Activated T-cell treated with anti-CD3 and anti-CD28 coated beads, Interleukin-2, amount 50 U/mL, for 24 hours (primary cell): ENCODE measurements around the gene MYL10.

Experiments used
- DNase-seq: peaks from one replicate; pipeline ENCODE4 v3.0.0-alpha.2; 2020
- H3K27ac Mint-ChIP-seq: 2 replicates; pipeline ENCODE4 v1.8.0; 2020; ENCODE audit warnings: mild to moderate bottlenecking, mixed read lengths
- H3K27me3 Mint-ChIP-seq: 2 replicates; pipeline ENCODE4 v1.8.0; 2020; ENCODE audit warnings: mixed read lengths
- H3K36me3 Mint-ChIP-seq: 2 replicates; pipeline ENCODE4 v1.8.0; 2020; ENCODE audit warnings: low read depth, mixed read lengths
- H3K4me1 Mint-ChIP-seq: 2 replicates; pipeline ENCODE4 v1.8.0; 2020; ENCODE audit warnings: low read depth, mixed read lengths
- H3K4me3 Mint-ChIP-seq: 2 replicates; pipeline ENCODE4 v1.8.0; 2020; ENCODE audit warnings: mild to moderate bottlenecking, moderate library complexity, mixed read lengths
- H3K9me3 Mint-ChIP-seq: 2 replicates; pipeline ENCODE4 v1.8.0; 2020; ENCODE audit warnings: mixed read lengths

MYL10 gene

GRCh38 chr7:101629171-101629570, at the start of gene MYL10:
TSS of gene MYL10 (minus strand) at chr7:101629296. CDS start at chr7:101629118, 178 bp downstream.
- no peaks in the 10 kb centered on the region for H3K36me3 Mint-ChIP-seq
- DNase-seq = no peak
- no peak within 1 kb of the TSS for H3K27ac Mint-ChIP-seq
- peaks cover 8% of the 10 kb centered on the region for H3K9me3 Mint-ChIP-seq
- H3K4me3 Mint-ChIP-seq = no peak within 1 kb of the TSS
- peaks cover 14% of the 10 kb centered on the region for H3K27me3 Mint-ChIP-seq
- no peaks in the 10 kb centered on the region for H3K4me1 Mint-ChIP-seq

GRCh38 chr7:101678658-101679057, 49.6 kb upstream of the MYL10 start:
- DNase-seq = no peak
- no peaks in the 10 kb centered on the region for H3K9me3 Mint-ChIP-seq
- H3K4me1 Mint-ChIP-seq = no peaks in the 10 kb centered on the region
- no peak overlapping the region for H3K4me3 Mint-ChIP-seq
- H3K27me3 Mint-ChIP-seq = no peaks in the 10 kb centered on the region
- no peaks in the 10 kb centered on the region for H3K36me3 Mint-ChIP-seq
- no peak overlapping the region for H3K27ac Mint-ChIP-seq

GRCh38 chr7:101677797-101678479, 48.8 kb upstream of the MYL10 start:
- no peak for DNase-seq
- Mint-ChIP-seq H3K27me3 (no peaks in the 10 kb centered on the region), H3K4me3 (no peak overlapping the region), H3K27ac (no peak overlapping the region), H3K9me3 (peaks cover 4% of the 10 kb centered on the region), H3K4me1 (no peaks in the 10 kb centered on the region), H3K36me3 (no peaks in the 10 kb centered on the region)

GRCh38 chr7:101677391-101677790, 48.3 kb upstream of the MYL10 start:
- no peaks in the 10 kb centered on the region for H3K27me3 Mint-ChIP-seq
- H3K4me3 Mint-ChIP-seq = no peak overlapping the region
- no peak overlapping the region for H3K27ac Mint-ChIP-seq
- no peaks in the 10 kb centered on the region for H3K36me3 Mint-ChIP-seq
- no peaks in the 10 kb centered on the region for H3K4me1 Mint-ChIP-seq
- DNase-seq = no peak
- peaks cover 4% of the 10 kb centered on the region for H3K9me3 Mint-ChIP-seq

GRCh38 chr7:101676956-101677355, 47.9 kb upstream of the MYL10 start:
- H3K4me1 Mint-ChIP-seq = no peaks in the 10 kb centered on the region
- no peak overlapping the region for H3K4me3 Mint-ChIP-seq
- no peaks in the 10 kb centered on the region for H3K36me3 Mint-ChIP-seq
- DNase-seq = no peak
- H3K27me3 Mint-ChIP-seq = no peaks in the 10 kb centered on the region
- H3K9me3 Mint-ChIP-seq = peaks cover 4% of the 10 kb centered on the region
- H3K27ac Mint-ChIP-seq = no peak overlapping the region

- Mint-ChIP-seq H3K4me1 (no peaks in the 10 kb centered on the region), H3K4me3 (no peak overlapping the region)
These were observed 47.0 kb upstream of the MYL10 start for GRCh38 chr7:101676062-101676598.

GRCh38 chr7:101674439-101674838, 45.3 kb upstream of the MYL10 start:
- Mint-ChIP-seq H3K9me3 (peaks cover 4% of the 10 kb centered on the region), H3K4me3 (no peak overlapping the region), H3K4me1 (no peaks in the 10 kb centered on the region), H3K27ac (no peak overlapping the region), H3K27me3 (no peaks in the 10 kb centered on the region), H3K36me3 (no peaks in the 10 kb centered on the region)
- DNase-seq = no peak

More at GRCh38 chr7:101676062-101676598, 47.0 kb upstream of the MYL10 start:
- no peak for DNase-seq
- Mint-ChIP-seq H3K27me3 (no peaks in the 10 kb centered on the region), H3K27ac (no peak overlapping the region), H3K9me3 (peaks cover 4% of the 10 kb centered on the region), H3K36me3 (no peaks in the 10 kb centered on the region)

- Mint-ChIP-seq H3K9me3 (peaks cover 4% of the 10 kb centered on the region), H3K4me3 (no peak overlapping the region), H3K36me3 (no peaks in the 10 kb centered on the region), H3K27me3 (no peaks in the 10 kb centered on the region), H3K4me1 (no peaks in the 10 kb centered on the region), H3K27ac (no peak overlapping the region)
- no peak for DNase-seq
These were observed 44.9 kb upstream of the MYL10 start for GRCh38 chr7:101673951-101674350.

- no peaks in the 10 kb centered on the region for H3K27me3 Mint-ChIP-seq
These were observed 44.2 kb upstream of the MYL10 start for GRCh38 chr7:101673315-101673714.

GRCh38 chr7:101671371-101672356, 42.6 kb upstream of the MYL10 start:
- no peaks in the 10 kb centered on the region for H3K4me1 Mint-ChIP-seq
- peaks cover 8% of the 10 kb centered on the region for H3K9me3 Mint-ChIP-seq
- H3K27me3 Mint-ChIP-seq = no peaks in the 10 kb centered on the region
- no peaks in the 10 kb centered on the region for H3K36me3 Mint-ChIP-seq
- no peak for DNase-seq
- no peak overlapping the region for H3K27ac Mint-ChIP-seq
- no peak overlapping the region for H3K4me3 Mint-ChIP-seq

More at GRCh38 chr7:101673315-101673714, 44.2 kb upstream of the MYL10 start:
- Mint-ChIP-seq H3K4me3 (no peak overlapping the region), H3K36me3 (no peaks in the 10 kb centered on the region), H3K27ac (no peak overlapping the region), H3K4me1 (no peaks in the 10 kb centered on the region), H3K9me3 (peaks cover 8% of the 10 kb centered on the region)
- DNase-seq = no peak

GRCh38 chr7:101669307-101669706, 40.2 kb upstream of the MYL10 start:
- no peak overlapping the region for H3K27ac Mint-ChIP-seq
- no peak for DNase-seq
- H3K36me3 Mint-ChIP-seq = no peaks in the 10 kb centered on the region
- H3K9me3 Mint-ChIP-seq = peaks cover 8% of the 10 kb centered on the region
- no peaks in the 10 kb centered on the region for H3K4me1 Mint-ChIP-seq
- no peak overlapping the region for H3K4me3 Mint-ChIP-seq
- no peaks in the 10 kb centered on the region for H3K27me3 Mint-ChIP-seq

- no peak overlapping the region for H3K27ac Mint-ChIP-seq
- H3K4me1 Mint-ChIP-seq = no peaks in the 10 kb centered on the region
- peaks cover 8% of the 10 kb centered on the region for H3K9me3 Mint-ChIP-seq
- H3K4me3 Mint-ChIP-seq = no peak overlapping the region
- DNase-seq = no peak
- H3K27me3 Mint-ChIP-seq = no peaks in the 10 kb centered on the region
- no peaks in the 10 kb centered on the region for H3K36me3 Mint-ChIP-seq
These were observed 39.6 kb upstream of the MYL10 start for GRCh38 chr7:101668726-101669125.

GRCh38 chr7:101667920-101668319, 38.8 kb upstream of the MYL10 start:
- DNase-seq = no peak
- H3K36me3 Mint-ChIP-seq = no peaks in the 10 kb centered on the region

GRCh38 chr7:101667399-101667798, 38.3 kb upstream of the MYL10 start:
- Mint-ChIP-seq H3K4me1 (no peaks in the 10 kb centered on the region), H3K27ac (no peak overlapping the region), H3K27me3 (no peaks in the 10 kb centered on the region), H3K4me3 (no peak overlapping the region), H3K36me3 (no peaks in the 10 kb centered on the region), H3K9me3 (peaks cover 7% of the 10 kb centered on the region)
- no peak for DNase-seq

More at GRCh38 chr7:101667920-101668319, 38.8 kb upstream of the MYL10 start:
- Mint-ChIP-seq H3K9me3 (peaks cover 7% of the 10 kb centered on the region), H3K27ac (no peak overlapping the region), H3K27me3 (no peaks in the 10 kb centered on the region), H3K4me3 (no peak overlapping the region), H3K4me1 (no peaks in the 10 kb centered on the region)
